Islet precursor cell (in vitro differentiated cells): Measurements from ENCODE around the gene ATP8A2.
A peak's percentile ranks its signal among the peaks of the same experiment; 100 is the strongest.
"Not testable (repeated sequence)": the region's sequence is repeated elsewhere in the genome, so short reads cannot be mapped to it uniquely, and the experiment has no call there.

ENCODE experiments used
- DNase-seq: peaks from one replicate; pipeline ENCODE4 v3.0.0-alpha.2; 2018

Gene ATP8A2

DNA sequence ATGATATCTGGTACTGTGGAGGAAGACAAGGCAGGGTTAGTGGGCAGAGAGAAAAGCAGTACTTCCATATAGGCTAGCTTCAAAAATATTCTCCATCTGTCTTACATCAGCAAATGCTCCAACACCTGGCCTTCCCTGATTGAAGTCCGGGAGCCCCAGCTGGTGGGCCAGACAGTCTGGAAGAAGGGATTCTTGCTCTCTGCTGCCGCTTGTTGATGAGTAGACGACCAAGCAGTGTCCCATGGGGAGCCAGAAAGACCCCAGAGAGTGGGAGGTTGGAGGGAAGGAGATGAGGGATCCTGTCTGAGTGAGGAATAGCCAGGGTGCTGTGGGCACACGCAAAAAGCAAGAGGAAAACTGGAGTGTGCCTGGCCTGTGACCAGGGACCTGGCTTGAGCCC is 95.1 kb downstream of the ATP8A2 start:
- DNase-seq: no peak

DNA sequence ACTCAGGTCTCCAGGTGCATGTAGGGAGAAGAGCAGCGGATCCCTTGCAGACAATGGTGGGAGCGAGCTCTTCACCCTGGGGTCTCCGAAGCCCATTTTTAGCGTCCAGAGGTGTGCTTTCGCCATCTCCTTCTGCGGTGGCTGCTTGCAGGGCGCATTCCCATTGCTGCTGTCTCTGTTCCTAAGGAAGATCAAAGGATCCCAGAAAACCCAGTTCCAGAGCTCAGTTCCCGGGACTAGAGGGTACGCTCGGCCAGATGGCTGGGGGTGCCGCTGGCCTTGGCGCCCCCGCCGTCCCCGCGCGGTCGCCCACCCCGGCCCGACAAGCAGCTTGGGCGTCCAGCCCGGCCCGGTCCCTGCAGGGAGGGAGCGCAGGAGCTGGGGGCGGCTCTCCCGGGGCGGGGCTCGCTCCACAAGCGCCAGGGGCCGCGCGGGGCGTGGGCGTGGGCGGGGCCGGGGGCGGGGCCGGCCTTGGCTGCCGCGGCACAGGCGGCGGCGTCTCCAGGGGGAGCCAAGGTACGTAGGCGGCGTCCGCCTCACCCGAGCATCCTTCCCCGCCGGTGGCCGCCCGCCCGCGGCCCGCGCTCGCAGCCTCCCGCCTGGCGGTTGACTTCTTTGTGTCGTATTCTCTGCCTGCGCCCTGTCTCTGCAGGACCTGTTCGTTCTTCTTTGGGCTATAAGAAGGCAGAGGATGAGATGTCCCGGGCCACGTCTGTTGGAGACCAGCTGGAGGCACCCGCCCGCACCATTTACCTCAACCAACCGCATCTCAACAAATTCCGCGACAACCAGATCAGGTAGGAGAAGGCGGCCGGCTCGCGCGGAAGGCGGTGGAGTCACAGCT is 96.8 kb downstream of the ATP8A2 start:
- DNase-seq: peak; percentile 89

DNA sequence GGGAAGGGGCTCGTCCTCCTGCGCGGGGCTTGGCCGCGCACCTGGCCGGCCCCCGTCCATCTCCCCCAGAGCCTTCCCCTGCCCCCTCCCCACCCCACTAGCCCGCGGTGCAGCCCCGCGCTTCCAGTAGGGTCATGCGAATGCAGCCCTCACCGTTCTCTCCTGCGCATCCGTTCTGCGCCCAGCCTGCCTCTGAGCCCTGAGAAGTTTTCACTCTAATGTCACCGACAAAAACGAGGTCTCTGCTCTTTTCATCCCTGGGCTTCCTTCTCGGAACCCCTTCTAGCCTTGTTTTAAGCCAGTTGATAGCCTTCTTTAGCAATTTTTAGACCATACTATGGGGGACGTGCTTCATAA is 97.4 kb downstream of the ATP8A2 start:
- no peak for DNase-seq

DNA sequence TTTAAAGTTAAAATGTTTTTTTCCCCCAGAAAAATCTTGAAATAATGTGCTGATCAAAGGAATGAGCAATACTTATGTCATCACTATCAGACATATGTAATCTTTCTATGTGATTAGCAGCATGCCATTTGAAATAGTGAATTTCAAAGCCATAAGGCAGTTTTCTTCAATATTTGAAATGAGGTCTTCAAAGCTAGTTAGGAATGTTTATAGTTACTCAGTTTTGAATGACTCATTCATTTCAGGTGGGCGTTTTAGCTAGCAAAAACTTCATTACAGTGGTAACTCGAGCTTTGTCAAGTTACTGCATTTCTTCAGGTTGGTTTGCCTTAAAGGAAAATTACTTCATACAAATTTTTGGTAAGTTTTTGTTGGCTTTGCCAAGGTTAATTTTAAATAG is 102.1 kb downstream of the ATP8A2 start:
- DNase-seq: no peak

DNA sequence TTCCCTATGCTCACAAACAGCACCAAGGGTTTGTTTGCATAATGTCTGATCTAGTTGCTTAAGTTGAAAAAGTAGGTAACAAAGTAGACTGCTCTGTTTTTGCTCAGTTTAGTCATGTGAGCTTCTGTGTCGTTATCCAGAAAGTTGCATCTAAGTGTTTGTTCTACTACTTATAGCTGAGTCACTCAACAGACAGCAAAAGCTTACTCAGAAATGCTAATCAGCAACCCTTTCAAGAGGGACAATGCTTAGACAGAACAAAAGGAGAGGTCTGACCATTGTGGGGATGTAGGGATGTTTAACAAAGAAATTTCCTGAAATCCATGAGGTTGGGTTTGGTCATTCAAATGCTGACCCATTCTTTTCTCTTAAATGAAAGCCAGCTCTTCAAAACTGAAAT is 106.4 kb downstream of the ATP8A2 start:
- DNase-seq: no peak

DNA sequence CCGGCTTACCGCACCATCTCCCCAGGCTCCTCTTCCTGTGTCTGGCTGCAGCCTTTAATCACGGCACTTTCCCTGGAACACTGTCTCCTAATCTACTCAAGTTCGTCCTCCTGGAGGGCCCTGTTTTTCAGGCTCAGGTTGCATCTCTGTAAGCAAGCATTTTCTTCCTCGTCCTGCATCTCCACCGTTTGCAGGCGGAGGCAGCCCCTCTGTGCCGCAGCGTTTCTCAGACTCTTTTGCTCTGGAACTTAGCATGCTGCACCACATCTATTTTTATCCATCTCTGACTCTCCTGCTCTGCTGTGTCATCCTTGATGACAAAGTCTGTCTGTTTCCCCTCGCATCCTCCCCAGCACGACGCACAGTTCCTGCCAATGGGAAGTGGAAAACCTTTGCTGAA is 117.5 kb downstream of the ATP8A2 start:
- no peak for DNase-seq

DNA sequence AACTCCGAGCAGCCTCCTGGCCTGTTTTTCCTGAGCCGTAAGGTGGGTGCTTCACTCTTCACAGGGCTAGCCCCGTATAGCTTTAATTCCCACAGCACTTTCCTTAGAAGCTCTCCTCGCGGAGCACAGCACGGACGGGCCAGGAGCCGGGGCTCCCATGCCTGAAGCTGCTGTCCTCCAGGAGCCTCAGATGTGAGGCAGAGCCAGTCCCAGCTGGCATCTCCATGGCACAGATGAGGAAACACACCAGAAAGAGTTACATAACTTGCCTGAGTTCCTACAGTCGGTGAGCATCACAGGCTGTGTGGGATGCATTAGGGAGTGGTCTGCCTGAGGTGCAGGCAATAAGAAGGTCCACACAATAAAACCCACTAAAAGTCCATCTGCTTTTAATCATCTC is 118.5 kb downstream of the ATP8A2 start:
- DNase-seq: no peak

DNA sequence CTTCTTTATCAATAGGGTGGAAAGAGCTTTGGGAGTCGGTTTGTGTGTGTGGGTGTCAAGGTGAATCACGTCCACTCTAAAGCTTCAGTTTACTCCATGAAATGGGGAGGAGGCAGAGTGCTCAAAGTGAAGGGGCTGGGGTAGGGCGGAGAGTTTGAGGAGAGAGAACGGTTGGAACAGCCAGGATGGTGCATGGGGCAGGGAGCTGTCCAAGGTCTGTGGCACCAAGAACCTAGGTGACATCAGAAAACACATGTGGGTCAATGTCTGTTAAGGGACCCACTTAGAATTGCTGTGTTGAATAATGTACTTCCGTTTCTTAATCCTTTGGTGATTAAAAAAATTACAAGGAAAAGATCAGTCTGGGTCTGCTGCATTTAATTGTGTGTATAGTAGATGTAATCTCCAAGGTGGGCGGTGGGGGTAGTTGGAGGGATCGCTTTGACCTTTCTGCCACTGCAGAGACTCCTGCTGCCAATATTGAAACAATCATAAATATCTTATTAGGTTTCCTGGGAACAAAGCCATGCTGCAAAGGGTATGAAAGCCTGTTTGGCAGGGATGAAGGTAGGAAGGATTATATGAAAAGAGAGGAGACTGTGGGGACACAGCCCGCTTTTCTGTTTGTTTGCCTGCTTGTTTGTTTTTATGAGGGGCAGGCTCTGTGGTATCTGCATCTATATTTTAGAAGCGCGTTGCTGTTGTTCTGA is 122.3 kb downstream of the ATP8A2 start:
- peak; percentile 61 for DNase-seq

DNA sequence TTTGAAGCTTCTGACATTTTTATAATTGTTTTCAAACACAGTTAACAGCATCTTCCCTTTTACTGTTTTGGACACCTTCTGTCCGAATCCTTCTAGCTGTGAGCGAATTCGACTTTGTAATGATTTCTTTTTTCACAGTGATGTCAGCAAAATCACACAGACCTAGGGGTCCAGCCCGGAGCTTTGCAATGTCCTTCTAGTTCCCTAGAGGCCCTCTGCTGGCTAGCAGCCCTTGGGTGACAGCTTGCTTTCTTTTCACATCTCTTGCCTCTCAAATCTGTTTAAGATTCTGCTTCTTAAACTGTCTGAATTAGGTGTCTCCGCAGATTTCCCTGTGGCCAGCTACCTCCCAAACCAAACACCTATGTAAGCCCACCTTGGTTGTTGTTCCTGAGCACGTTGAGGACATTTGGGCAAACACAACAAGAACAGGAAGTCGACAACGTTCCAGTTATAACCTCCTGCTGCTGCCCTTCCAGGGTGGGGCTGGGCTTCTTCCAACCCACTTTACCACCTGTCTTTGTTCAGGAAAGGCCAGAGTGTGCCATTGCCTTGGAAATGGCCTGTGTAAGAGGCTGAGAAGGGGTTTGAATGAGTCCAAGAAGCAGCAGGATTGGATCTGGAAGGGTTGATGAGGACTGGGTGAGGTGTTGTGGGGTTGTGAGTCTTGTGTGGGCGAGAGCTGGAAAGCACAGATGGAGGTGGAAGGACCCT is 123.1 kb downstream of the ATP8A2 start:
- DNase-seq: no peak

DNA sequence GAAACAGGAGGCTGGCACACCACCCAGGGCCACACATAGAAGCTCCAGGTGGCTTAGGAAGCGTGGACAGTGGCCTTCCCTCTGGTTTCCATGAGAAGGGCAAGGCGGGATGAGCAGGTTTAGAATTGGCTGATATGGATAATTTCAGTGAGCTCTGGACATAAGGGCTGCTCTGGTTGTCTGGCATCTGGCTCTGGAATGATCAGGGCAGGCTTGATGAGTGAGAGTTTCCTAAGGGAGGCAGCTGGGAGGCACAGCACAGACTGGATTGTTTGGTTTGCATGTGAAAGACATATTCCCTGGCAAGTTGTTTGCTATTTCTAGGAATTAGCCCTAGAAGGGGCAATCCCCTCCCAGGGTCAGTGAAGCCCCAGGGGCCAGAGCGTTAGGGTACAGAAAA is 129.5 kb downstream of the ATP8A2 start:
- DNase-seq: no peak

DNA sequence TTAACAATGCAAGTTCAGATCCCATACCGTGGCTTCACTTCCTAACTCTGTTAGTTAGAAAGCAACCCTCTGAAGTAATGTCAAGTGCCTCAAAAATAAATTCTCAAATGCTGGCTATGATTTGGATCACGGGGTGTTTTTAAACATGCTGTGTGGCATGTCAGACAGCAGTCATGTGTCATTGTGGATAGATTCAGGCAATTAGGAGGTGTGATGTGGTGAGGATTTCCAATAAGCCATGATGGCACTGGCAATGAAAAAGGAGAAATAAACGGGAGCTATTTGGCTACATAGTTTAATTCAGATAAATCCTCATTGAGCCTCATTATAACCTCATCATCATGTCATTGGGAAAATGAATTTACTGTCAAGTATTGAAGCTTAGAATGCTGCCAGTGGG is 130.3 kb downstream of the ATP8A2 start:
- no peak for DNase-seq

DNA sequence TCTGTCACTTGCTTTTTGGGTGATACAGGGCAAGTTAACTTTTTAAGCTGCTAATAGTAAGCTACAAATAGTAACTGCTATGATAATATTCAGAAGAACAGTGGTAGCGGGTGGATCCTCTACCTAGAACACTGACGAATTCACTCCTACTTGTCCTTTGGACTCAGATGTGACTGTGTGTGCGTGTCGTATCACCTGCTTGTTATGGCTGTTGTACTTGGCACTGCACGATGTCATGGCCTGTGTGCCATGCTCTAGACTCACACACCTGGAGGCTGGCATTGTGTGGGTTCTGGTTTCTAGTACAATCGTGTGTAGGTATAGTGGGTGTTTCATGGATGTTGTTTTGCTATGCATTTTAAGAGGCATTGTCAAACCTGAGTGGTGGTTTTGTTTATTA is 130.8 kb downstream of the ATP8A2 start:
- DNase-seq: no peak

DNA sequence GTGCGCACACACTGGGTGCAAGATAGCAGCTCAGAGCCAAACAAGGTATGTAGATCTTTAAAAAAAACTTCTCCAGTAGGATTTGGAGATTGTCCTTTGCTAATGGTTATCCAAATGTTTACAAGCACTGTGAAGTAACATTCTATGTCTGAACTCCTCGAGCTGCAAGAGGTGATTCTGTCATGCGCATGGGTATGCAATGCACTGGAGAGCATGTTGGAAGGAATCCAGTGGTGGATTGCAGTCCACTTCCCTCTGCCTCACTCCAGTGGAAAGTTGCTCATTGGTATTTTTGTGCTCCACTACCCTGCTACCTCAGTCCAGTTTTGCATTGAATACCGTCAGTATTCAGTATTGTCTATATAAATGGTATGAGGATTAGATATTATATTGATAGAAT is 132.1 kb downstream of the ATP8A2 start:
- no peak for DNase-seq

DNA sequence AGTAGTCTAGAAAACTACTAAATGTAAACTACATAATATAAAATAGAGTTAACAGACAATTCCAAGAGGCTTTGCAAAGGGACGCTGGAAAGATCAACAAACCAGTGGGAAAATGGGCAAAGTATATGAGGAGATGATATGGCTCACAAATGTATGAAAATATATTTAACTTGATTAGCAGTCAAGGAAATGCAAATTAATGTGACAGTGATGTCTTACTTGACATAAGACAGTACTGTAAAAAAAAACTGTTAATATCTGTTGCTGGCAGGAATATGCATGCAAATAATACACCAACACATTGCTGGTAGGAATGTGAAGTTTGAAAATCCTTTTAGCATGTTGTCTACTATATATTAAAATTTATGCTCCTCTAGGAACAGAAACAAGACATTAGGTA is 136.1 kb downstream of the ATP8A2 start:
- DNase-seq: no peak

DNA sequence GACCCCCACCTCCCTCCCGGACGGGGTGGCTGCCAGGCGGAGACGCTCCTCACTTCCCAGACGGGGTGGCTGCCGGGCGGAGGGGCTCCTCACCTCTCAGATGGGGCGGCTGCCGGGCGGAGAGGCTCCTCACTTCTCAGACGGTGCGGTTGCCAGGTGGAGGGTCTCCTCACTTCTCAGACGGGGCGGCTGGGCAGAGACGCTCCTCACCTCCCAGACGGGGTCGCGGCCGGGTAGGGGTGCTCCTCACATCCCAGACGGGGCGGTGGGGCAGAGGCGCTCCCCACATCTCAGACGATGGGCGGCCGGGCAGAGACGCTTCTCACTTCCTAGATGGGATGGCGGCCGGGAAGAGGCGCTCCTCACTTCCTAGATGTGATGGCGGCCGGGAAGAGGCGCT is 141.3 kb downstream of the ATP8A2 start:
- not testable (repeated sequence) for DNase-seq

DNA sequence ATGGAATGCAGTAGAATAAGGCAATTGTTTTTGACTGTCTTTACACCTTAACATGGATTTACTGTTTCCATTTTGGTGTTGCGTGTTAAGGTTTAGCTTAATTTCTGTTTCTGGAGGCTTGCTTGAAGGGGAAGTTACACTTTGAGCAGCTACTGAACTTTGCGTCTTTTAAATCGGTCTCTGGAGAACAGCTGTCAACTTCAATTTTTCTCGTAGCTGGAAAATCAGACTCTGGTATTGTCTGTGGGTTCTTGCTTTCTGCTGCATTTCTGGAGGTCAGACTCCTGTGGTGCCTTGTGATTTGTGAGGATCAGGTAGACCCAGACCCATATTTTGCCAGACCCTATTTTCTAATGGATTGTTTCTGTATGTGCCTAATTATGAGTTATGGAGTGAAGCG is 146.7 kb downstream of the ATP8A2 start:
- no peak for DNase-seq

DNA sequence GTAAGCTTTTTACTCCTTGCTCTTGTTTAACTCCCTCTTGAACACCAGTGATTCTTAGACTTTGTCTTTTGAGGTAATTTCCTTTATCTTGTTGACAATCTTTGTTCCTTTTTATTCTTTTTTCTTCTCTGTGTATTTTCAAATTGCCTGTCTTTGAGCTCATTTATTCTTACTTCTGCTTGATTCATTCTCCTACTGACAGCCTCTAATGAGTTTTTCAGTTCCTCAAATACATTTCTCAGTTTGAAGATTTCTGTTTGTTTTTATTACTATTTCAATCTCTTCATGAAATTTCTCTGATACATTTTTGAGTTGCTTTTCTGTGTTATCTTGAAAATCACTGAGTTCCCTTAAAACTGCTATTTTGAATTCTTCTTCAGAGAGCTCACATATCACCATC is 154.1 kb downstream of the ATP8A2 start:
- DNase-seq: no peak

DNA sequence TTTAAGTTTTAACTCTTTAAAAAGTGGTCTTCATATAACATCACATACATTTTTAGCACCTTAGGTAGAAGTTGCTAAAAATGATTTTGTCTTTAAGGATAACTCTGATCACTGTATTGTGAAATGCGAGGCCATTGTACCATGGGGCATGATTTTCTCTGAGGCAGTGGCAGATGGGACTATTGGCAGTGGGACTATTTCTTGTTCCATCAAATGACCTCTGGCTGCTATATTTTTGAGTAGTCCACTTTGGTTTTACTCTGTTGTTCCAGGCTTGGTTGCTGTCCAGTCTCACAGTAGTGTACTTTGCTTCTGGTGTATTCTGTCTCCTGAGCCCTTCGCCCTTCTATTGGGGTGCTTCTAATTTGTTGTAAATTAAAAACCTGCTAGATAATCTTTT is 156.5 kb downstream of the ATP8A2 start:
- no peak for DNase-seq

DNA sequence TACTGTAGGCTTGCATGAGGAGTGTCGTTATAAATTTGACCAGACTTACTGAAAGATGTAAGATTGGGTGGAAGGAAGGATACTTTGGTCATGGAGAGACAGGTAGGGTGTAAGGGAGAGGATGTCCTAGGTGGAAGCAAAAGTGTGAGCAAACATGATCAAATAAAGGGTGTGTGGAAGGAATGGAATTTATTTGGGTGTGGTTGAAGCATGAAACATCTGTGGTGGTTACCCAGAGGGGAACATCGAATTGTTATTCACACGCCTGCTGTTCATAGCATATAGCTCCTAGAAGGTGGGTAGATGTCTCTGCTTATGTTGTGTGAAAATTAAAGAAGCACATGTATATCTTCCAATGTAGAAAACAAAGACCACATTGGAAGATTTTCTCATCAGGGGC is 157.7 kb downstream of the ATP8A2 start:
- no peak for DNase-seq

DNA sequence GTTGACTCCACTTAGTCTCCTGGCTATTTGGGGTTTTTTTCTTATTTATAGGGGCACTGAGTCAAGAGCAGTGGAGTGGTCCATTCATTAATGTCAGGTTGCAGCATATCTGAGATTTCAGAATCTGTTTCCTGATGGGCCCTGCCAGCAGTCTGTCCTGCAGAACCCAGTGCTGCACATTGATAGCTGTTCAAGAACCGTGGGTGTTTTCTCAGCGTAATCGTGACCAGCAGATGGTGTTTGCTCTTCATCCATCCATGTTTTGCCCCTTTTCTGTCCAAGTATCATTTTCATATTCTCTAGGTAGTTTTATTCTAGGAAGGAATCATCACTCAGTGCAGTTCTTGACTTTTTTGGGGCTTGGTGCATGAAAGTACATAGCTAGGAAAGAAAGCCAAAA is 166.5 kb downstream of the ATP8A2 start:
- no peak for DNase-seq

DNA sequence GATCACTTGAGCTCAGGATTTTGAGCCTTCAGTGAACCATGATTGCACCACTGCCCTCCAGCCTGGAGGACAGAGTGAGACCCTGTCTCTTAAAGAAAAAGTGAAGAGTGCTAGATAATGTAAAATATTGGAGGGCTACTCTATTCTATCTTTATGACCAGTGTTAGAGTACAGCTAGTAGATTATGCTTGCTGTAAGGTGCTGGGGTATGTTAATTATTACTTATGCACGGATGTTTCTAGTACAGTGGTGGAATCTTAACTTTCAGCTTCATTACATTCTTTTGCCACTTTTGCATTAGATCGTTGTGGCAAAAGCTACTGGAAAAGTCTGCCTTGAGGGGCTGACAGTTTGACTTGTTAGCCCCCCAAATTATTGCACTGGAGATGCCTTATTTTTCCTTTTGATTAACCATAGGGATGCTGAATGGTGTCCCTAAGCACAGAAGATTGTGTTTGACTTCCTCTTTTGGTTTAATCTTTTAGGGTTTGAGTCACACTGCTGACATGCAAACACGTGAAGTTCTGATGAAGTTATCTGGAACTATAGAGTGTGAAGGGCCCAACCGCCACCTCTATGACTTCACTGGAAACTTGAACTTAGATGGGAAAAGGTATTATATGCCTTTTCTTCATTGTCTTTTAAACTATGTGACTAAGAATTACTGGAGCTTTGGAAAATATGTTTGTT is 169.8 kb downstream of the ATP8A2 start:
- no peak for DNase-seq

DNA sequence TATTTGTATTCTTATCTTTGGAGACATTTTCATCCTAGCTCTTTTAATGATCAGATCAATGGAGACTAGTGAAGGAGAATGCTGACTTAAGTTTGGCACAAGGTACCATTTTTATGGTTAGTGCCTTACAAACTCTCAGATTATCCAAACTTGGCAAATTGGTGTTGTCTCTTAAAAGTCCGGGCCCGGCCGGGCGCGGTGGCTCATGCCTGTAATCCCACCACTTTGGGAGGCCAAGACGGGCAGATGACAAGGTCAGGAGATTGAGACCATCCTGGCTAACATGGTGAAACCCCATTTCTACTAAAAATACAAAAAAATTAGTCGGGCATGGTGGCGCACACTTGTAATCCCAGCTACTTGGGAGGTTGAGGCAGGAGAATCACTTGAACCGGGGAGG is 177.2 kb downstream of the ATP8A2 start:
- not testable (repeated sequence) for DNase-seq

DNA sequence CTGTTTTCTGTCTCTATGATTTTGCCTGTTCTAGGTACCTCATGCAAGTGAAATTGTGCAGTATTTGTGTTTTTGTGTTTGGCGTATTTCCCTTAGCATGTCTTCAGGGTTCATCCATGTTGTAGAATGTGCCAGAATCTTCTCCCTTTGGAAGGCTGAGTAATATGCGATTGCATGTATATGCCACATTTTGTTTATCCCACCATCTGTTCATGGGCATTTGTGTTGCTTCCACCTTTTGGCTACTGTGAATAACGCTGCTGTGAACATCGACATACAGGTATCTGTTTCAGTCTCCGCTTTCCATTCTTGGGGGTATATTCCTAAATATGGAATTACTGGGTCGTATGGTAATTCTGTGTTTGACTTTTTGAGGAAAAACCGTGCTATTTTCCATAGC is 190.0 kb downstream of the ATP8A2 start:
- DNase-seq: no peak
